Activated CD4-positive, alpha-beta T cell treated with anti-CD3 and anti-CD28 coated beads for 36 hours (primary cell): Measurements from ENCODE around the gene ZNF516. TPM values are rescaled to one million over a fixed set of nuclear protein-coding genes. Genes with fewer than 3 reads are reported as not detected.

Experiments used
- ATAC-seq: fragments of 200-7000 bp; cut with Tn5 transposase; one replicate; pipeline ENCODE4 v1.10.0; 2021; ENCODE audit warnings: mild to moderate bottlenecking, moderate library complexity
- CTCF ChIA-PET: fragments of 350-600 bp; sonication (Branson Sonifier 250); formaldehyde crosslinking; loops from one replicate; lab custom pipeline; 2021; ENCODE audit warnings: antibody characterized with exemption; lab: Charles Lee
- POLR2A ChIA-PET: fragments of 350-600 bp; sonication (Branson Sonifier 250); formaldehyde crosslinking; loops from one replicate; lab custom pipeline; 2021; ENCODE audit warnings: antibody characterized with exemption, inconsistent platforms; lab: Charles Lee
- DNase-seq: peaks from one replicate; pipeline ENCODE4 v3.0.0-alpha.2; 2020
- H3K27ac Mint-ChIP-seq: one replicate; pipeline ENCODE4 v1.8.0; 2021; ENCODE audit warnings: mixed read lengths
- H3K27me3 Mint-ChIP-seq: one replicate; pipeline ENCODE4 v1.8.0; 2021; ENCODE audit warnings: mixed read lengths
- H3K36me3 Mint-ChIP-seq: one replicate; pipeline ENCODE4 v1.8.0; 2021; ENCODE audit warnings: low read depth, mixed read lengths
- H3K4me1 Mint-ChIP-seq: one replicate; pipeline ENCODE4 v1.8.0; 2021; ENCODE audit warnings: mixed read lengths
- H3K4me3 Mint-ChIP-seq: one replicate; pipeline ENCODE4 v1.8.0; 2021; ENCODE audit warnings: mild to moderate bottlenecking, moderate library complexity, mixed read lengths
- H3K9me3 Mint-ChIP-seq: one replicate; pipeline ENCODE4 v1.8.0; 2021; ENCODE audit warnings: low read depth, mixed read lengths
- intact Hi-C, 2 experiments: fragments of 100-400 bp; cut with DNase I in 1 of 2; cut with micrococcal nuclease in 1 of 2; formaldehyde crosslinking; loops; one replicate each; pipeline versions ENCODE4 v1.14.2 to v1.15.1; 2022 to 2024; cut with DNase I, micrococcal nuclease
- total RNA-seq, 2 experiments: library from RNA; stranded (reverse); gene quantifications; one replicate each; pipeline ENCODE4 v1.2.3, GENCODE V29; 2021

Gene ZNF516
- total RNA-seq, 2 experiments from 2014 or later: 6.8 to 9.9 TPM

GRCh38 chr18:76370686-76371085 is 124.4 kb downstream of the ZNF516 start:
- Mint-ChIP-seq H3K4me1 (peaks cover 37% of the 10 kb centered on the region), H3K27me3 (peaks cover 3% of the 10 kb centered on the region), H3K9me3 (peaks cover 2% of the 10 kb centered on the region), H3K4me3 (no peak overlapping the region), H3K36me3 (peaks cover 12% of the 10 kb centered on the region), H3K27ac (no peak overlapping the region)
- CTCF ChIA-PET: no interaction called here
- ATAC-seq (no peak), DNase-seq (no peak)
- intact Hi-C loops: loop anchor here (5.0 to 10.0 kb wide), 5 partner anchors 124 to 1376 kb away; partner anchors contain the start of gene ZNF516 (in 1 of the 2)
- POLR2A ChIA-PET: no interaction called here

GRCh38 chr18:76370201-76370600 is 124.8 kb downstream of the ZNF516 start:
- H3K27ac Mint-ChIP-seq: no peak overlapping the region
- H3K36me3 Mint-ChIP-seq: peaks cover 12% of the 10 kb centered on the region
- CTCF ChIA-PET: no interaction called here
- H3K4me3 Mint-ChIP-seq: no peak overlapping the region
- peaks cover 3% of the 10 kb centered on the region for H3K27me3 Mint-ChIP-seq
- intact Hi-C loops: loop anchor here (5.0 to 10.0 kb wide), 5 partner anchors 125 to 1375 kb away; partner anchors contain the start of gene ZNF516 (in 1 of the 2)
- ATAC-seq (no peak), DNase-seq (no peak)
- H3K9me3 Mint-ChIP-seq: peaks cover 2% of the 10 kb centered on the region
- POLR2A ChIA-PET: no interaction called here
- H3K4me1 Mint-ChIP-seq: peaks cover 35% of the 10 kb centered on the region

- Mint-ChIP-seq H3K36me3 (peaks cover 10% of the 10 kb centered on the region), H3K27me3 (peaks cover 3% of the 10 kb centered on the region), H3K4me1 (peaks cover 33% of the 10 kb centered on the region), H3K9me3 (no peaks in the 10 kb centered on the region), H3K27ac (no peak overlapping the region), H3K4me3 (no peak overlapping the region)
- ChIA-PET CTCF (no interaction called here), POLR2A (no interaction called here)
- intact Hi-C loops: loop anchor here (5.0 to 10.0 kb wide), 5 partner anchors 125 to 1375 kb away; partner anchors contain the start of gene ZNF516 (in 1 of the 2)
- DNase-seq (no peak), ATAC-seq (no peak)
Observed at GRCh38 chr18:76369791-76370190, 125.3 kb downstream of the ZNF516 start.

- ATAC-seq (no peak), DNase-seq (no peak)
- ChIA-PET POLR2A (no interaction called here), CTCF (no interaction called here)
- no peak overlapping the region for H3K4me3 Mint-ChIP-seq
- H3K36me3 Mint-ChIP-seq: peaks cover 10% of the 10 kb centered on the region
- peaks cover 3% of the 10 kb centered on the region for H3K27me3 Mint-ChIP-seq
- H3K9me3 Mint-ChIP-seq: no peaks in the 10 kb centered on the region
- H3K4me1 Mint-ChIP-seq: peaks cover 33% of the 10 kb centered on the region
- no peak overlapping the region for H3K27ac Mint-ChIP-seq
- intact Hi-C loops: no loop called here
Observed at GRCh38 chr18:76368976-76369375, 126.1 kb downstream of the ZNF516 start.

GRCh38 chr18:76368271-76368670 is 126.8 kb downstream of the ZNF516 start:
- Mint-ChIP-seq H3K27me3 (peaks cover 3% of the 10 kb centered on the region), H3K9me3 (no peaks in the 10 kb centered on the region), H3K36me3 (peaks cover 11% of the 10 kb centered on the region), H3K4me1 (peaks cover 28% of the 10 kb centered on the region), H3K4me3 (no peak overlapping the region), H3K27ac (no peak overlapping the region)
- intact Hi-C loops: no loop called here
- no peak for ATAC-seq
- ChIA-PET CTCF (no interaction called here), POLR2A (no interaction called here)
- DNase-seq: no peak

- Mint-ChIP-seq H3K9me3 (no peaks in the 10 kb centered on the region), H3K27ac (no peak overlapping the region), H3K36me3 (peaks cover 11% of the 10 kb centered on the region), H3K4me3 (no peak overlapping the region), H3K4me1 (peaks cover 20% of the 10 kb centered on the region), H3K27me3 (peaks cover 3% of the 10 kb centered on the region)
- ChIA-PET CTCF (no interaction called here), POLR2A (no interaction called here)
- no peak for DNase-seq
- ATAC-seq: no peak
- intact Hi-C loops: no loop called here
Observed at GRCh38 chr18:76367168-76368125, 127.6 kb downstream of the ZNF516 start.

GRCh38 chr18:76365561-76365960 is 129.5 kb downstream of the ZNF516 start:
- Mint-ChIP-seq H3K4me1 (peaks cover 20% of the 10 kb centered on the region), H3K36me3 (peaks cover 11% of the 10 kb centered on the region), H3K9me3 (no peaks in the 10 kb centered on the region), H3K4me3 (no peak overlapping the region), H3K27ac (no peak overlapping the region), H3K27me3 (peaks cover 3% of the 10 kb centered on the region)
- ATAC-seq: no peak
- intact Hi-C loops: no loop called here
- CTCF ChIA-PET: interaction anchor here (1.4 kb wide), 1 partner anchor 8 kb away, joined by 6 read pairs; no protein-coding TSS in a partner anchor
- no peak for DNase-seq
- POLR2A ChIA-PET: no interaction called here

- Mint-ChIP-seq H3K27ac (peak overlapping the region; percentile 49), H3K4me3 (no peak overlapping the region), H3K27me3 (peaks cover 3% of the 10 kb centered on the region), H3K4me1 (peaks cover 20% of the 10 kb centered on the region), H3K9me3 (no peaks in the 10 kb centered on the region), H3K36me3 (peaks cover 7% of the 10 kb centered on the region)
- POLR2A ChIA-PET: no interaction called here
- CTCF ChIA-PET: interaction anchor here (1.4 kb wide), 1 partner anchor 9 kb away, joined by 6 read pairs; no protein-coding TSS in a partner anchor
- ATAC-seq: peak; percentile 81
- intact Hi-C loops: loop anchor here (1.0 kb wide), 1 partner anchor 10 kb away; no protein-coding TSS in a partner anchor
- DNase-seq: peak; percentile 66
Observed at GRCh38 chr18:76364282-76365259, 130.5 kb downstream of the ZNF516 start.

- intact Hi-C loops: loop anchor here (1.0 kb wide), 1 partner anchor 11 kb away; no protein-coding TSS in a partner anchor
- no peak overlapping the region for H3K4me3 Mint-ChIP-seq
- peaks cover 20% of the 10 kb centered on the region for H3K4me1 Mint-ChIP-seq
- POLR2A ChIA-PET: no interaction called here
- peaks cover 3% of the 10 kb centered on the region for H3K27me3 Mint-ChIP-seq
- H3K9me3 Mint-ChIP-seq: no peaks in the 10 kb centered on the region
- DNase-seq (no peak), ATAC-seq (no peak)
- CTCF ChIA-PET: interaction anchor here (0.7 kb wide), 1 partner anchor 368 kb away, joined by 4 read pairs; no protein-coding TSS in a partner anchor
- peak overlapping the region; percentile 12 for H3K27ac Mint-ChIP-seq
- peaks cover 7% of the 10 kb centered on the region for H3K36me3 Mint-ChIP-seq
Observed at GRCh38 chr18:76363436-76364120, 131.5 kb downstream of the ZNF516 start.

- intact Hi-C loops: no loop called here
- H3K27ac Mint-ChIP-seq: no peak overlapping the region
- no peaks in the 10 kb centered on the region for H3K9me3 Mint-ChIP-seq
- POLR2A ChIA-PET: no interaction called here
- CTCF ChIA-PET: interaction anchor here (0.6 kb wide), 2 partner anchors 1812 to 1998 kb away, joined by 3 read pairs; no protein-coding TSS in a partner anchor
- no peak overlapping the region for H3K4me3 Mint-ChIP-seq
- H3K36me3 Mint-ChIP-seq: peaks cover 7% of the 10 kb centered on the region
- H3K4me1 Mint-ChIP-seq: peaks cover 18% of the 10 kb centered on the region
- no peak for ATAC-seq
- no peak for DNase-seq
- H3K27me3 Mint-ChIP-seq: peaks cover 3% of the 10 kb centered on the region
Observed at GRCh38 chr18:76362676-76363075, 132.4 kb downstream of the ZNF516 start.
